NCI-H2196 treated with DMSO at 0.1 percent for 48 hours (cell line): ENCODE measurements around the gene DLGAP1.

Source experiments
- DNase-seq: peaks from one replicate; lab custom pipeline; 2025; ENCODE audit not compliant: unreplicated experiment; lab: John Stamatoyannopoulos, UW

The DLGAP1 gene

GRCh38 chr18:3578621-3579020, 876.5 kb downstream of the DLGAP1 start:
- no peak for DNase-seq

DNA sequence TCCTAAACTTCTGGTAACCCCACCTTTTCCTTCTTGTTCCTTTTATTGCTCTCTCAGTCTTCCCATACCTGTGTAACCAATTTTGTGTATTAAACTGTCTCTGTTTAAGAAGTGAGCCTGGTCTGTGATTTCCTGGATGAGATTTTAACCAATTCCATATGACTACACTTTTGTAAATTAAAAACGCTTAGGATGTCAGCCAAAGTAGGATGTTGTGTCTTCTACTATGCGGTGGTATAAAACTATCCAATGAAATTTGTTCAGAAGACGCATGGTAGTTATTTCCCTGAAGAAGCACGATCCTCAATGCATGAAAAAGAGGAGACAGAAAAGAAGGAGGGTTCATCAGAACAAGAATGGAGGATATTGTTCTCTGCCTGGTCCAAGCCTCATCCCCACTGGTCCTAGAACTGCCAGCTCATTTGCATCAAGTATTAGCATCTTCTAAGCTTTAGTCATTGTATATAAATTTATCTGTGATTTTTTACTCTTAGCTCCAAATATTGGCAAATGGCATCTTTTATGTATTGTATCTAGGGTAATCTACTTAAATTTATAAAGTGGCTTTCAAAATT, 877.7 kb downstream of the DLGAP1 start:
- no peak for DNase-seq

GRCh38 chr18:3572761-3573160, 882.3 kb downstream of the DLGAP1 start:
- no peak for DNase-seq

GRCh38 chr18:3566851-3567250, 888.3 kb downstream of the DLGAP1 start:
- DNase-seq, result no peak

- DNase-seq, result no peak
Measured at GRCh38 chr18:3560755-3561154, 894.4 kb downstream of the DLGAP1 start.

DNA sequence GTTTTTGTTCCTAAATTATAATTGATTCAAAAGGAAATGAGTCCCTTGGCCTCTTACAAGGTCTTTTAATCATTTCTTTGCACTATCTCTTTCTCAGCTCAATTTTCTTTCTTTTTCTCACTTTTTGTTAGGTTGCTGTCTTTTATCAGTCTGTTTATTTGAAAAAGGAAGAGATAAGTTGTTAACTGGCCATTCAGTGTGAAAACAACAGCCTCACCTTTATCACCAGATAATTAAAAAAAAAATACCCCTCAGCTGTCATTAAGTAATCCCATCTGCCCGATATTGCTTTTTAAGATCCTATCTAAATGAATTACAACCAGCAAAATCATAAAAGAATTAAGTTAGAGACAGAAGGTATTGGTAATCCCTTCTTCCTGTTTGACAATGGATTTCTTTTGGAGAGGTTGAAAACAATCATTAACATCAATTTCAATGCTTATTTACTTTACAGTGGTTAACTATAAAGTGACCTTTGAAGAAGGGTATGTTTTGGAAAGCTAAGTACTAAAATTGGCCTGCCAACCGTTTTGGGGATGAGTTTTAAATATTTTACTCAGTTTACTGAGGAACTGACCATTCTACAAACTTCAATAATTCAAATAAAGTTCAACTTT, 900.2 kb downstream of the DLGAP1 start:
- no peak for DNase-seq

DNA sequence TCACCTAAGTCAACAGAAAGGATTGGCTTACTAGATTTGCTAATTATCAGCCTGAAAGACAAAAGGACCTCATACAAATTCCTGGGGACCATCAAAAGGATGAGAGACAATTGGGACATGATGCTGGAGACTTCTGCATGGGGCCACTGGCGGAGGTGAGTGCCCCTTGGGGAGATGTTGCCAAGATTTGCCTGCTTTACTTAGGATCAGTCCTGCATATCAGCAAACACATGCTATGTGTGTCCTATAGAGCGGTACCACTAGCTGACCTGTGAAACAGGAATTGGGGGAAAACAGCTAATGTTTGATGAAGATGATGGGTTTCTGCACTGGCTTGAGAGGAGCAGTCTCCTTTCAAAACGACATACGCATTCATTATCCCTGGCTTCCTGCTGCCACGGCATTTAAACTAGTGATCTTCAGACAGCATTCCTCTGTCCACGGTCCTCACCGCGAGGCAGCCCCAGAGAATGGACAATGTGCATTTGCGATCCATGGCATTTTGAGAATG, 901.0 kb downstream of the DLGAP1 start:
- DNase-seq, result no peak

GRCh38 chr18:3552305-3552704, 902.8 kb downstream of the DLGAP1 start:
- DNase-seq, result no peak

- DNase-seq, result no peak
Measured at GRCh38 chr18:3547891-3548615, 907.1 kb downstream of the DLGAP1 start.

- no peak for DNase-seq
Measured at GRCh38 chr18:3546106-3546505, 909.0 kb downstream of the DLGAP1 start.

GRCh38 chr18:3544537-3544936, 910.6 kb downstream of the DLGAP1 start:
- DNase-seq, result no peak

DNA sequence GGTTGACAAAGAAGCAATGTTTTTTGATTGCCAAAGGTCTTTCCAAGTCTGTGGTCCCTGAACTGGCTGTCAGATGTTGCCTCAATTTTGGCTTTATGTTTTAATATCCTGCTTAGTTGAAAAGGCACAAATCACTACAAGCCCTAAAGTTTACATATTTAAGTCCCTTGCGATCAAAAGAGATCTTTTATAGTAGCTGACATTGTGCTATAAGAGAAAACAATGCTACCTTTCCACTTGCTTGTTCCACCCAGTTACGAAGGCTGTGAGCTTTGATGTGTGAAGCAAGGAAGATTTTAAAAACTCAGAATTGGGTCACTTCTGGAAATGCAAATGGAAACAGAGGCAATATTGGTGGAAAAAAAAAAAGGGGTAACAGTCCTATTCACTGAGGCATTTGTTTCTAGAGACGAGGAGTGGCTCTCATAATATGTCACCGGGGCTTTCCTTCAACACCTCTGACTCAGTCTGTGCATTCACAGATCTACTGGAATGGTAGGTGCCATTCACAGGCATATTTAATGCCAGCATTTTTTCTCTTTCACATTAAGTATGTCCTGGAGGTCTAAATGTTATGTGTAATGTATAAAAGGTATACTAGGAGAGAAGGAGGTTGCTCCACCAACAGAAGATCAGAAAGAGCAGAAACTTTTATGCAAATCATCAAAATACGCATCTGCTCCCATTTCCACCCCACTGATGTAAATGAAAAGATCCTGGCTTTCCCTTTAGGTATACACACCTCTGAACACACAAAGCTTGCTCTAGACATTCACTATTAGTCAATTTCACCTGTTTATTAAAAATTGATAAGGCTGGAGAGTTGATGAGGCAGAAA, 913.3 kb downstream of the DLGAP1 start:
- DNase-seq, result no peak

GRCh38 chr18:3540805-3541548, 914.1 kb downstream of the DLGAP1 start:
- peak; percentile 52 for DNase-seq

GRCh38 chr18:3538954-3539617, 916.0 kb downstream of the DLGAP1 start:
- DNase-seq, result no peak

DNA sequence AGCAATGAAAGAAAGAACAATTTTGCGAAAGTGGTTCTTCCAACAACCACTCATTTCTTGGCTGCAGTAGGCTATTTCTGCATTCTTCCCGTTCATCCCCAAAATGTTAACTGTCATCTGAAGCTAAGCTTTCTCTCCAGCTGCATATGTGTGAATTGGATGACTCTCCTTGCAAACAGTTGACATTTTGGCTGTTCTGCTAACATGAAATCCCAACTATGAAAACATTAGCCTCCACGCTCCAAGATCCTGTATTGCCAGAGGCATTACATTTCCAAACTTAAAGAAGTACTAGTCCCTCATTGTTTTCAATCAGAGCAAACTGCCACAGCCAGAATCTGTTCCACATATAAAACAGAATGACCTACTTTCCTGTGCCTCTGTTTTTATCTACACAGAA, 916.7 kb downstream of the DLGAP1 start:
- DNase-seq, result no peak

DNA sequence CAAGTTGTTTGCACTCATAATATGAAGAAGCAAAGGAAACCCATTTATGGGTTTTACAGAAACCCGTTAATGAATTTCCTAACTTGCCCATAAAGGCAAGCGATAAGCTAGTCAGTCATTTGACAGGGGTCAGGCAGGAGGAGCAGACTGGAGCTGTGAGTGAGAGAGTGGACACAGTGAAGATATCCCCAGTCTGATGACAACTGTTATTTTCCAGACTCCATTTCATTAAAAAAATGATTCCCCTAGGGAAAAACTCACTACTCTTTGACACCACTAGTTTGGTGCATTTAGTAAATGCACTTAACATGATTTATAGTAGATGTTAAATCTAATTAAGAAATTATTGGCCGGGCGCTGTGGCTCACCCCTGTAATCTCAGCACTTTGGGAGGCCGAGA, 924.3 kb downstream of the DLGAP1 start:
- DNase-seq, result no peak

DNA sequence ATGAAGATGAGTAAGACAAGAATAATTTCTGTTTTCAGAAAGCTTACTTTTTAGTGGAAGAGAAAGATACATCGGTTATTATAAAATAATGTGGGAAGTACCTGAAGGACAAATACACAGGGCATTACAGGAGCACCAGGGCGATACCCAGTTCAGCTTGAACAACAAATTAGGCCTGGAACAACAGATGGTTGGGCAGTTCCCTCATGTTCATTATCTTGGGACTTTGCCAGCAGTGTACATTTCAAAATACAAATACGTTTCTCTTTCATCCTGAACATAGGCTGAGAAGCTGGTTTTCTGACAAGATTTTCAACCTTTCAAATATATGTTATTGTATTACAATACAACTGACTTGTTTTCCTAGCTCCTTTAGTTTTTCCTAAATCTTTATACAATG, 925.5 kb downstream of the DLGAP1 start:
- DNase-seq, result peak; percentile 84

GRCh38 chr18:3529077-3529476, 926.0 kb downstream of the DLGAP1 start:
- no peak for DNase-seq

DNA sequence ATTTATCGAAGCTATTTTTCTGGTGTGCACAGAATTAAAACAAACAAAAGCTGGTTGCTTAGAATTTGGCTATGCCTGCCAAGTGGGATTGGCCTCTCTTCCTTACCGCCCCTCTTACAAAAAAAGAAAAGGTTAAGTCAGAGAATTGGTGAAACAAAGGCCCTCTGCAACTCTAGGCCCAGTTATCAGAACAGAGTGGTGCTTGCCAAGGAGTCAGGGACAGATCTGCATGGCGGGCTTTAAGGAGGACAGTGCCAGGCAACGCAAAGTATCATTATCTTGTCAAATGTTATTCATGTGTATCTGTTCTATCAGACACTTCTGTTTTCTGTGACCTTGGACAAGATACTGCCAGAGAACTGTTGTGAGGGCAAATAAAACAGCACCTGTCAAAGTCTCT, 926.9 kb downstream of the DLGAP1 start:
- peak; percentile 74 for DNase-seq
